NCI-H345 (cell line): ENCODE results near the gene PGAM5.
"Not testable (repeated sequence)": the region's sequence is repeated elsewhere in the genome, so short reads cannot be mapped to it uniquely, and the experiment has no call there.

Source experiments
- DNase-seq: peaks from one replicate; lab custom pipeline; 2025; lab: John Stamatoyannopoulos, UW

PGAM5 gene

DNA sequence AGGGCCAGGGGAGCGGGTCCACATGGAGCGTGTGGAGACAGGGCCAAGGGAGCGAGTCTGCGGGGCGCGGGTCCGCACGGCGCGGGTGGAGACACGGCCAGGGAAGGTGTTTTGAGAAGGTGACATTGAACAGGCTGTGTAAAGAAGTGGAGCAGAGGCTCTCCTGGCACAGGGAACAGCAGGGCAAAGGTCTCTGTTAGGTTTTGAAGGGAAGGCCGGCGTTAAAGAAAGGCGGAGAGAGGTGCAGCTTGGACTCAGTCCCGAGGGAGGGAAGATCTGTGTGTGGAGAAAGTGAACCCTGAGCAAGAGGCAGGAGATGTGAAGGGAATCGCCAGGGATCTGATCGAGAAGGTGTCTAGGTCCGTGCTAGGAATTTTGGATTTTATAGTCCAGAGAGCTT, 21.4 kb upstream of the PGAM5 start:
- no peak for DNase-seq

GRCh38 chr12:132690112-132690511, 20.5 kb upstream of the PGAM5 start:
- no peak for DNase-seq

- not testable (repeated sequence) for DNase-seq
Observed at GRCh38 chr12:132692030-132692429, 18.6 kb upstream of the PGAM5 start.

GRCh38 chr12:132694888-132695287, 15.8 kb upstream of the PGAM5 start:
- not testable (repeated sequence) for DNase-seq

DNA sequence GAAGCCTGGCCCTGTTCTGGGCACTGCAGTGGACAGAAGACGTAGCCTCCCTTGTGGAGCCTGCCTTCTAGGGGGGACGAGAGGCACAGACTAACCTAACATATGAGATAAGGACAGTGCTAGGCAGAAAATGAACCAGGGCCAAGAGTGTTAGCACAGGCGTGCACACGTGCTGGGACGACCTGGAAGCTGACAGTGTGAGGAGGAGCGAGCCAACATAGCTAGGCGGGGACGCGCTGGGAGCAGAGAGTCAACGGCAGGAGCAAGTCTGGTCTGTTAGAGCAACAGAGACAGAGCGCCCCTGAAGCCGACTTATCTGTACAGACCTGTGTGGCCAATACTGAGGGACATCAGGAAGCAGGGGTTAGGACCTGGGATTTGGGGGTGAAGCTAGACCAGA, 15.2 kb upstream of the PGAM5 start:
- DNase-seq = no peak

DNA sequence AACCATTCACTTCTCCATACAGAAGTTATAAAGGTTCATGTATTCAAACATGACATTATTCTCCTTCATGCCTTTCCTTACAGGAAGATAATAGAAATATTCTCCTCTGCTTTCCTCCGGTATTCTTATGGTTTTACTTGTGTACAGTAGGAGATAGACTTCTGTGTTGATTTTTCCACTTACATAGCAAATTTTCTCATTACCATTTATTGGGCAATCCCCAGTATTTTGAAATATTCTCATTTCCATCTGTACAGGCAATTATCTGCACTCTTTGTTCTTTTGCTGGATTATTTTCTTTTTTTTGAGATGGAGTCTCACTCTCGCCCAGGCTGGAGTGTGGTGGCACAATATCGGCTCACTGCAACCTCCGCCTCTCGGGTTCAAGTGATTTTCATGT, 12.3 kb upstream of the PGAM5 start:
- no peak for DNase-seq

GRCh38 chr12:132700212-132700822, 10.3 kb upstream of the PGAM5 start:
- DNase-seq = no peak

GRCh38 chr12:132702640-132703039, 8.0 kb upstream of the PGAM5 start:
- DNase-seq = no peak

DNA sequence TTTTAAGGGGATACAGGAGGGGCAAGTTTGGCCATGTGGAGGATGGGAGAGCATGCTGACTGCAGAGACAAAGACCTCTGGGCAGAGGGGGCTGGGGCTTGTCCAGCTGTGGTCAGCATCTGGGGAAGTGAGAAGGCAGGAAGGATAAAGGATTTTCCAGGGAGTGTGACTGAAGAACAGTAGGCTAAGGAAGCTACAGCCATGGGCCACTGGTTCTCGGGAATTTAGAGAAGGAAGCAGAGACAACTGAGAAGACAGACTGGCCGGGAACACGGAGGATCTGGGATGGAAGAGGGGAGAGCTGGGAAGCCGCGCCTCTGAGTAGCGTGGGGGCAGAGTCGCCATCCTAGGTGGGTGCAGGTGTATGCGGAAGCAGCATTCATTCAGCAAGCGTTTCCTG, 7.0 kb upstream of the PGAM5 start:
- DNase-seq = no peak

GRCh38 chr12:132707241-132707640, 3.4 kb upstream of the PGAM5 start:
- DNase-seq = no peak

GRCh38 chr12:132708150-132708549, 2.5 kb upstream of the PGAM5 start:
- DNase-seq = no peak

DNA sequence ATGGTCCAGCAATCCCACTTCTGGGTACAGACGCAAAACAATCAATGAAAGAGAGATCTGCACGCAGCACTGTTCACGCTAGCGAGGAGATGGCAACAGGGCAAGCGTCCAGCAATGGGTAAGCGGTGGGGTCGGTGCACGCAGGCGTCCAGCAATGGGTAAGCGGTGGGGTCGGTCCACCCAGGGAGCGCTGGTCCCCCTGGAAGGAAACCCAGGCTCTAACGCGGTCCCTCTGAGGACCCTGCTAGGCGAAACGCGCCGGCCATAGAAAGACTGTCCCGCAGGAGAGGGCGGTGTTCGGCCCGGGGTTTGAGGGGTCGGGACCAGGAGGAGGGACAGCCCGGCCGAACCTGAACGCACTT, 618 bp upstream of the PGAM5 start:
- DNase-seq = no peak

GRCh38 chr12:132711080-132711843, 620 bp downstream of the PGAM5 start:
- peak; percentile 10 for DNase-seq

DNA sequence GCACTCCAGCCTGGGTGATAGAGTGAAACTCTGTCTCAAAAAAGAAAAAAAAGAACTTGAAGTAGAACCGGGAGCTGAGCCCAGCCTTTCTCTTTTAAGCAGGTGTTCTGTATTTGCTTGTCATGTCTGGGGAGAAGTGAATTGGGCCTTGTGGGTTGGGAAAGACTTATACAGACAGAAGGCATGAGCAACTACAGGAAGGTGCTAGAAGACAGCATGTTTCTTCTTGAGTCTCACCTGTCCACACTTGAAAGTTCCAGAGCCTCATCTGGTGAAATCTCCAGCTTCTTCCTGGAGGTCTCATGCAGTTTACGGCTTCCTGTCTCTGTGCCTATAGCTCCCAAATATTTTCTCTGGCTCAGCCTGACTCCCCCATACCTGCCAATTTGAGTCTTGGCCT, 2.5 kb downstream of the PGAM5 start:
- DNase-seq = no peak

DNA sequence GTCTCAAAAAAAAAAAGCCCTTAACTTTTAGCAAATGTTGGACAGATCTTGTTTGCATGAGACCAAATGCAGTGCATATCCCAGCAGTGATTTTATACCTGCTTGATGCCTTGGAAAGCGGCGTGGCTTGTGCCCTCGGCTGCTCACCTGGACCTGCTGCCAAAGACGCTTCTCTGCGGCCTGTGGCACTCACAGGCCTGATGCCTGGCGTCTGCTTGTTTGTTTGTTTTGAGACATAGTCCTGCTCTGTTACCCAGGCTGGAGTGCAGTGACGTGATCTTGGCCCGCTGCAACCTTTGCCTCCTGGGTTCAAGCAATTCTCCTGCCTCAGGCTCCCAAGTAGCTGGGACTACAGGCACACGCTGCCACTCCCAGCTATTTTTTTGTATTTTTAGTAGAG, 5.2 kb downstream of the PGAM5 start:
- no peak for DNase-seq

GRCh38 chr12:132716356-132716755, 5.7 kb downstream of the PGAM5 start:
- DNase-seq = no peak

GRCh38 chr12:132717011-132717410, 6.4 kb downstream of the PGAM5 start:
- no peak for DNase-seq

DNA sequence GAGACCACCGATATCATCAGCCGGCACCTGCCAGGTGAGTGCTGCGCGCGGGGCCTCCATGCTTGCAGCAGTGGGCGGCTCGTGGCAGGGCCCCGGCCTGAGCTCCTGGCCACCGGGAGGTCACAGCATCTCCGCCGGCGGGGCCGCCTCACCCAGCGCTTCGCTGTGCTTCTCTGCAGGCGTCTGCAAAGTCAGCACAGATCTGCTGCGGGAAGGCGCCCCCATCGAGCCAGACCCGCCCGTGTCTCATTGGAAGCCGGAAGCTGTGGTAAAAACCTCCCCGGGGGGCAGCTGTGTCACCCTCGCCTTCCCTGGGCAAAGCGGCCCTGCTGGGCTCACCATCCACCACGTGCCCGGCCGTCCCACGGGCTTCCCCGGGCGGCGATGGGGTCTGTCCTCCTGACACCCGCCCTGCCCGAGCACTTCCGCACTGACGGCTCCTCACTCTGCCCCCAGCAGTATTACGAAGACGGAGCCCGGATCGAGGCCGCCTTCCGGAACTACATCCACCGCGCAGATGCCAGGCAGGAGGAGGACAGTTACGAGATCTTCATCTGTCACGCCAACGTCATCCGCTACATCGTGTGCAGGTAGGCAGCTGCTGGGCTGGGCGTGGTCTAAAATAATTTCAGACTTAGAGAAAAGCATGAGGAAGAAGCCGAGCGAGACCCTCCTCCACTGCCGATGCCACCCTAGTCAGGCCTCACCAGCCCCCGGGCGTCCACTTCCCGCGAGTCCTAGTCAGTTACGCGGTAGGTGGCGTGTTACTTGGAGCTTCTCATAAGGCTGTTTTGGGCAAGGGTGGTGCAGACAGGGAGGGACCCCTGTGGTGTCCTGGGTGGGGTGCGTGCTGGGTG, 7.1 kb downstream of the PGAM5 start:
- no peak for DNase-seq

DNA sequence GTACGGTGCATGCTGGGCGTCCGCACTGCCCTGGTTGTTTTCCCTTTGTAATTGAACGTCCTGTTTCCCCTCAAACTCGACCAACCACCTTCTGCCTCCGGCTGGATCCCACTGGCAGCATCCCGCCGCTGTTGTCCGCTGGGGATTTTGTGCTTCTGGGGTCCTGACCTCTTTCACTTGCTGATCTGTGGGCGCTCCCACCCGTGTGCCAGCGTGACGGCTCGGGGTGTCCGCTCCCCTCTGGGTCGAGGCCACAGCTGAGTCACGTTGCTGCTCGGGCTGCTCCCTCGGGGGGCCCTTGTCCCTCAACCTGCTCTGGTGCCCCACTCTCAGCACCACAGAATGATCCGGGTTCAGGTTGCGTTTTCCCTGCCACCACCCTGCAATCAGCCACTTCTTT, 8.0 kb downstream of the PGAM5 start:
- no peak for DNase-seq

DNA sequence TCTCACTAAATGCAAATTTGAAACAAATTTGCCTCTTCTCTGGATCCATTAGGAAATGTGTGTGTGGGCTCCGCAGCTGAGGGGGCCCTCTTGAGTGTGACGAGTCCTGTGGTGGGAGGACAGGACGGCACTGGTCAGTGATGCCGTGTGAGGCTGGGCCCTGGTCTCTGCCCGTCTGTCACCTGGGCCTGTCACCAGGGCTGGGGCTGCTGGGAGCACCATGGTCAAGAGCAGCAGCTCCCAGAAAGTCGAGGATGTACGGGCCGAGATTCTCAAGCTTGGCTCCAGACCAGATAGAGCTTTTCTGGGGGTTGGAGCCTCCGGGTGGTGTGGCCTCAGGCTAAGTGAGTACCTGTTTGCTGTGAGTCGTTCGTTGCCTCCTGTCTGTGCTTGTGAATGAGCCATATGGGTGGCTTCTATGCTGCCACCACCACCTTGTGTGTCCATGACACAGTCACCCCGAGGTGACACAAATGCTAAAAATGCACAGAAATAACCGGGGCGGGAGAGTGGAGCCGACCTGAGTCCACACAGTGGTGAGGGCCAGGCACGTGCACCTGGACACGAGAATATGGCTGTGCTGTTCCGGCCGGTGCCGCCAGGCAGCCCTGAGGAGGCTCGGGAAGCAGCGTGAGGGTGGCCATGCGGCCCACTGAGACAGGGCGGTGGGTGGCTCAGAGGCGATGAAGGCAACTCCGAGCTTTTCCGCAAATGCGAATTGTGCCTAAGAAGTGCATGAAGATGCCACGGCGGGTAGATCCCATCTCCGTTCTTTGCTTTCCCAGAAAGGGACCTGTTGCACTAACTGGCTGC, 8.7 kb downstream of the PGAM5 start:
- DNase-seq = no peak

DNA sequence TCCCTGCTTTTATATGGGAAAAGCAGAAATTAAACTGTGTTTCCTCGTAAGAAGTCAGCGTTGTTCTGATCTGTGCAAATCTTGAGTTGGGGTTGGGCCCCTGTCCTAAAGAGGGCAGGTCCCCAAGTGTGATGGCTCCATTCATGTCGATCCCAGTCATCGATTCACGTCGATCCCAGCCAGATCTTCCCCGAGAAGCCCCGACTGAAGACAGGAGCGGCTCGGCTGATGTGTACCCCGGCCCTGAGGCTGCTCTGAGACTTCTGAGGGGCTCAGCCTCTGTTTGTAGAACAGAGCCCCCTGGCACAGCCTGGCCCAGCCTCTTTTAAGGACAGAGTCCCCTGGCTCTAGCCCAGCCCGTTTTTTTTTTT, 9.3 kb downstream of the PGAM5 start:
- DNase-seq = no peak

DNA sequence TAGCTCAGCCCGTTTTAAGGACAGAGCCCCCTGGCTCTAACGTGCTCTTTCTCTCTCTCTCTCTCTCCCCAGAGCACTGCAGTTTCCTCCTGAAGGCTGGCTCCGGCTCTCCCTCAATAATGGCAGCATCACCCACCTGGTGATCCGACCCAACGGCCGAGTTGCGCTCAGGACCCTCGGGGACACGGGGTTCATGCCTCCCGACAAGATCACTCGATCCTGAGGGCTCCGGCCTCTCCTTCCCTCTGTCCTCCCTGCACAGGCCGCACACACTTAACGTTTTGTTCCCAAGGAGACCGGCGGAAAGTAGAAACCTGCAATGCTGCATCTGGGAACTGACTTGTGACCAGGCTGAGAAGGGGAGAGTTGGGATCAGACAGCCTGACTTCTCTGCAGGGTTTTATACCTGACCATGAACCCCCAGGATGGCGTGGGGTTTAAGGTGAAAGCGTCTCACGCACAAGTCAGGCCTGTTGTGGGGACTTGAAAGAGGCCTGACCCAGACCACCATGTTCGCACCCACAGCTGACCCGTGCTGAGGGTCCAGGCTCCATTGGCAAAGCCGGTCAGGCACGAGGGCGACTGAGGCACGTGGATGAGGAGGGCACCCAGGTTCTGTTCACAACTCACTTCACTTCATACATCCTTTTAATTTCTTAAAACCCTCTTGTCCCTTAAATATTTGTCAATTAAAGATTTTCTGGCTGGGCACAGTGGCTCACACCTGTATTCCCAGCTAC, 10.1 kb downstream of the PGAM5 start:
- DNase-seq = no peak
